HG03558 (cell line): ENCODE results near the gene LRTM2.
"Not testable (repeated sequence)": the region's sequence is repeated elsewhere in the genome, so short reads cannot be mapped to it uniquely, and the experiment has no call there.

ENCODE experiments used
- ATAC-seq: cut with Tn5 transposase; IDR thresholded peaks from one replicate; pipeline ENCODE4 v1.9.1; 2021; ENCODE audit warnings: moderate number of reproducible peaks; ENCODE audit not compliant: unreplicated experiment; ENCODE audit errors: extremely low read depth

Gene LRTM2

GRCh38 chr12:1810201-1810930, 10.0 kb upstream of the LRTM2 start:
- ATAC-seq = no peak

- ATAC-seq = no peak
These were observed 9.5 kb upstream of the LRTM2 start for GRCh38 chr12:1810931-1811280.

GRCh38 chr12:1811281-1811947, 9.0 kb upstream of the LRTM2 start:
- no peak for ATAC-seq

DNA sequence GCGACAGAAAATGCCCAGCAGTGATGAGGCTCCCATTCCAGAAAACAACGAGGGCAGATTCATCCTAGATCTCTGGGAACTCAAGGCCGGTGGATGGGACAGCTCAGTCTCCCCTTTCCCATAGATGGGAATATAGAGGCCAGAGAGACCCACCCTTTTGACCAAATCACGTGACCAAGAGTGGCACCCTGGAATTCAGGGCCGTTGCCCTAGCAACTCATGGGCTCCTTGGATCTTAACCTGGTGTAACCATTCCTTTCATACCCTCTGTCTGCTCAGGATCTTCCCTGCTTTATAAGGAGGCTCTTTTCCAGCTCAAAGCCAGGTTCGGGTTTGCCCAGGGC, 8.4 kb upstream of the LRTM2 start:
- no peak for ATAC-seq

DNA sequence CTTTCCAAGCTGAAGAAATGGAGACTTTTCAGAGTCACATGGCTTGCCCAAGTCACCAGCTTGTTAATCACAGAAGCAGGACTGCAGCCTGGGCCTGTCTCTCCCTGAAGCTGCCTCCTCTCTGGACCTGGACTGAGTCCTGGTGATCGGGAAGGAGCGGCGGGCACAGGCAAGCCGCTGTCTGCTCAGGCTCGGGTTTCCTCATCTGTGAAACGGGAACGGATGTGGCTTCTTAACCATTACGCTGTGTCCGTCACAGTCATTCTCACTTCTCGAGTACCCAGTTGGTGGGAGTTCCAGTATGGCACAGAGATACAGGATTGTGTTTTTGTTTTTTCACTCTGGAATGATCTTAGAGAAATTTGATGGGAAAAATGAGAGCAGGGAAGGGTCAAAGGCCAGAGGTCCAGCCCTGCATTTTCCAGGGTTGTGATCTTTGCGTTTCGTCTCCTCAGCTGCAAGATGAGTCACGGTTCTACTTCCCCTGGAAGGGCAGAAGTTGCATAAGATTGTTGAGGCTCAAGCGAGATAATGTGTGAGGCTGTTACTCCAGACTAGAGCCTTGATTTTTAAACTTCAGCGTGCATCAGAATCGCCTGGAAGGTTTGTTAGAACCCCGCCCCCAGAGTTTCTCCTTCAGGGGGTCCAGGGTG, 7.6 kb upstream of the LRTM2 start:
- no peak for ATAC-seq

GRCh38 chr12:1814266-1814665, 6.1 kb upstream of the LRTM2 start:
- no peak for ATAC-seq

DNA sequence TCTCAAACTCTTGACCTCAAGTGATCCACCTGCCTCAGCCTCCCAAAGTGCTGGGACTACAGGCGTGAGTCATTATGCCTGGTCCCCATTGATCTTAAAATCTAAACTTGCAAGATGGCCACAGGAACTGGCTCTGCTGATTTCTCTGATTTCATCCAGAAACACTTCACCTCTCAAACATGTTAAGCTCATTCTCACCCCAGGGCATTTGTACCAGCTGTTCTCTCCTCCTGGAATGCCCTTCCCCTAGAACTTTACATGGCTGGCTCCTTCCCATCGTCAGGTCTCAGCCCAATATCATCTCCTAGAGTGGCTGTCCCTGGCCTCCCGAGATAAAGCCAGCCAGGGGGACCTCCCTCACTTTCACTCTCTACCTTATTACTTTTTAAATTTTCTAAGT, 5.3 kb upstream of the LRTM2 start:
- ATAC-seq = no peak

DNA sequence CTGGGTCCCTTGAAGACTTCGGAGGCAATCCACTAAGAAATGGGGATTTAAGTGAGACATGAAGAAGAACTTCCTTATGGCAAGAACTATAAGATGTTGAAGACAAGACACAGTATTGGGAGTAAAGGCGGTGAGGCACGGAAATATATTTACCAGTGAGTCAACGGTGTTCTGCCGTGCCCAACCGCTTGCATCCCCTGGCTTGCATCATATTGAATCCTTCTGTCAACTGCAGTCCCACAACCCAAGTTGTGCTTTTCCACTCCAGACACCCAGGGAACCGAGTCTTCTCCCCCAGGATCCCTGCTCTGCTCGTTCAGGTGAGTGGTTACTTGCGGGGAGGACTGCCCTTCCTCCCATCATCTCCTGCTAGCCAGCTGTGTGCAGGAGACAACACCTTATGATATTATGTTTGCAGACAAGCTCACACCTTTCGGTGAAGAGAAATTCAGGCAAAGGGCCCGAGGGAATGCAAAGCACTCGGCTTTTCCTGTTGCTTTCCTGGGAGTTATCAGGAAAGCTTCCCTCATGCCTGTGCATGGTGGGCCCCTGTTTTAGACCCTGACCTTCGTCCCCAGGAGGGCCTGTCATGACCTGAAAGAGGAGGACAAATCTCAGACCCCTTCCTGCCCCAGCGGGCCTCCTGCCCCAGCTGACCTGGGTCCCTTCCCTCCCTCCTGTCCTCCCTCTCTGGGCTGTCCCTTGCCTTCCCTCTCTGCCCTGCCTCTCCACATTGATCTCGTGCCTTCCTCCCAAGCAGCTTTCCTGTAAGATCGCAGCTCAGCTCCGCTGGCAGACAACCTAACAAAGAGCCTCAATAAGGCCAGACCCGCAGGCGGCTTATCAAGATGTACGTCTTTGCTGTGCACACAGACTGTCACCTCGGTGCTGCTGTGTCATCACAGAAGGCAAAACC, 4.3 kb upstream of the LRTM2 start:
- no peak for ATAC-seq

DNA sequence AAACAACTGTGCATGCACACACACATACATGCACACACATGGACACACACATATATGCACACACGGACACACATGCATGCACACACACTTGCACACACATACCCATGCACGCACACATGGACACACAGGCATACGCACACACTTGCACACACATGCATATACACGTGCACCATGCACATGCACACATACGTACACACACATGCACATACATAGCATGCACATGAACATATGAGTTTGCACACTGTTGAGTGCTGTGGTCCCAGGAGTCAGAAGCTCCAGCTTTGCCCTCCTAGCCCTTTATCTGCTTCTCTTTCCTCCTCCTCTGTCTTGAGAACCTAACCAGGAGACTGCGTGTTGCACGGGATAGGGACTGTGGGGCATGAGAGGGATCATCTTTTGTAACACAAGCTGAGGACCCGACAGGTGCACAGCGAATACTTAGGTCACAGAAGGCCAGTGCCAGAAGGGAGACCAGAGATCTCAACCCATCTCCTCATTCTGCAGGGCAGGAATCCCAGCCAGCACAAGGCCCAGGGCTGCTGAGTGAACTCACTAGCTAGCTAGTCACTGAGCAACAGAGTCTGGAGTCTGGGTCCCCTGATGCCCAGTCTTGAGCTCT, 3.5 kb upstream of the LRTM2 start:
- no peak for ATAC-seq

GRCh38 chr12:1817928-1818327, 2.4 kb upstream of the LRTM2 start:
- ATAC-seq = not testable (repeated sequence)

DNA sequence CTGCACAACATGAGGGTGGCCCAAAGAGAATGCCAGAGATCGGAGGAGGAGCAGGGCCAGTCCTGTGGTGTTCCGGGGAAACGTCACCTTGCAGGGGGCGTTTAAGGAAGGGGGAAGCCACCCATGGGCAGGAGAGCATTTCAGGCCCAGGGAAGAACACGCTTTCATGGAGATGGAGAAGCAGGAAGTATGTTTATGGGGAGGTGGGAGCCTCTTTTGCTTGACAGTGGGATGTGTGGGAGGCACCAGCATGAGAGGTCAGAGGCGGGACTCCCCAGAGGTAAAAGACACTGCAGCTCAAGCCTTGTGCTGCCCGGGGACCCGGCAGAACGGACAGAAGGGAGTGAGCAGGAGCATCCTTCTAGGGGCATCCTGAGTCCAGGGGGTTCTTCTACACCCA, 1.3 kb upstream of the LRTM2 start:
- no peak for ATAC-seq

DNA sequence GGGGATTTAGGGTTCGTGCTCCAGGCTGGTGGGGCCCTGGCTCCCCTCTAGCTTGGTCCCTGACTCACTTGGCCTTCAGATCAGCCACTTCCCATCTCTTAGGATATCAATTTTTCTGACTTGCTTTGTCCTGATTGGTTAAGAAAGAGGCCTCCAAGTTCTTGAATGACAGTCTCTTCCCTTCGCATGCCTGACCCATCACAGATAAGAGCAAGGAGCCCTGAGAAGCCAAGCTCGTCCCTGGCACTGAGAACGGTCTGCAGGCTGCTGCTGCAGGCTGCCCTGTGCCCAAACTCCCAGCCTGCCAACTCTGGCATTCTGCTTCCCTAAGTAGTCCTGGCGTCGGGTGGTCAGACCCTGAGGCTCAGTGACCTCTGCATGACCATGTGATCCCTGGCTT, 794 bp upstream of the LRTM2 start:
- no peak for ATAC-seq

- ATAC-seq = no peak
These were observed 529 bp downstream of the LRTM2 start for GRCh38 chr12:1820896-1821291.

GRCh38 chr12:1821805-1822204, 1.4 kb downstream of the LRTM2 start:
- ATAC-seq = no peak

- no peak for ATAC-seq
These were observed 2.3 kb downstream of the LRTM2 start for GRCh38 chr12:1822699-1823098.

DNA sequence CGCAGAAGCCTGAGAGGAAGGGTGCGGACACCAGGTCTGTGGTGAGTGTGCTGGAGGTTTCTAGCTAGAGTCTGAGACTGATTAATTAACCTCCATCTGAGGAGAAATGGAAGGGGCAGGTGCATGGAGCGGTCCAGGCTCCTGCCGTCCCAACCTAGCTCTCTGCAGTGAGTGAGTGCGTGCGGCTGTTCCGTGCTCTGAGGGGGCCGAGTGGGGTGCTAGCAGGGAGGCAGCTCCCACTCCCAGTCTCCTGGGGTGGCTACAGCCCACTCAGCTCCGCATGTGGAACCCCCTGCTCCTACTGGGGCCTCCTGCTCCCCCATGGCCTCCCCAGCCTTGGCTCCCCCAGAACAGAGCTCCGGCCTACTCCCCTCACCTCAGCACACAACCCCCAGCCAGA, 2.9 kb downstream of the LRTM2 start:
- no peak for ATAC-seq

DNA sequence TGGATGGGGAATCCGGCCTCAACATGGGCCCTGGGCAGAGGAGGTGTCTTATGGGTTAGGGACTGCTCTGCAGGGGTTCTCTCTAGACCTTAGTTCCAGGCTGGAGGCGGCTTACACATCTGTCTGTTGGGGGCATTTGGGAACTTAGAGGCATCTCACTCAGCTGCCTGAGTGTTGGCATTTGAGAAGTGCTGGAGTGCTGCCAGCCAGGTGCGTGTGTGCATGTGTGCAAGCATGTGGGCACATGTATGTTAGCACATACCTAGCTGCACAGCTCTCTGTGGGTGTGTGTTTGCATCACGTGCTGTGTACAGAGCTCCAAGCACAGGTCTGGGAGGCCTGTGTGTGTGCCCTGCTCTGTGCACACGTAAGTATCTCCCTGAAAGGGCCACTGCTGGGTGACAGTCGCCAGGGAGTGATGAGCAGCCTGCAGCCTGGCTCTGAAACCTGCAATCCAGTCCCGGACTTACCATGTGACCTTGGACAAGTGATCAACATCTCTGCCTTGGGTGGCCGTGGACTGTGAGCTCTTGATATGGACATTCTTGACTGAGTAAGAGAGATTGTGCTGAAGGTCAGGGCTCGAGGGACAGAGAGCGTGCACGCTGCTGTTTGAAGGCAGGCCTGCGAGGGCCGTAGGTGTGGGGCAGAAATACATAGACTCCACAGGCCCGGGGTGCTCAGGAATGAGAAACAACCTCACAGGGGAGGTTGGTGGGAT, 5.2 kb downstream of the LRTM2 start:
- no peak for ATAC-seq

DNA sequence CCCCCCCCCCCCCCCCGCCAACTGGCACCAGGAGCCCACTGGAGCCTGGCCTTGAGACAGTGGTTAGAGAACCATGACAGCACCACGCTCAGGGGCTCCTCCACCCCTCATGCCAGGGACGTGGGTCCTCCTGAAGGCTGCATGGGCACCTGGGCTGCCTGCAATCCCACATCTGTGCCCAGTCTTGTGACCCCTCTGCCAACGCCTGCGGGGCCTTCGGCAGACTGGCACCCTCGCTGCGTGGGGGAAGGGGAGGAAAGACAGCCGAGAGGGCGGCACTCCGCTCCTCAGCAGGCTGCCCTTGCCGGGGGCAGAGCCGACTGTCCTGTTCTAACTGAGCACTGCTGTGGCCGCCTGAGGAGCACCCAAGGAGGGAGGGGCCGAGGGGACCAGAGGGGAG, 6.0 kb downstream of the LRTM2 start:
- no peak for ATAC-seq

DNA sequence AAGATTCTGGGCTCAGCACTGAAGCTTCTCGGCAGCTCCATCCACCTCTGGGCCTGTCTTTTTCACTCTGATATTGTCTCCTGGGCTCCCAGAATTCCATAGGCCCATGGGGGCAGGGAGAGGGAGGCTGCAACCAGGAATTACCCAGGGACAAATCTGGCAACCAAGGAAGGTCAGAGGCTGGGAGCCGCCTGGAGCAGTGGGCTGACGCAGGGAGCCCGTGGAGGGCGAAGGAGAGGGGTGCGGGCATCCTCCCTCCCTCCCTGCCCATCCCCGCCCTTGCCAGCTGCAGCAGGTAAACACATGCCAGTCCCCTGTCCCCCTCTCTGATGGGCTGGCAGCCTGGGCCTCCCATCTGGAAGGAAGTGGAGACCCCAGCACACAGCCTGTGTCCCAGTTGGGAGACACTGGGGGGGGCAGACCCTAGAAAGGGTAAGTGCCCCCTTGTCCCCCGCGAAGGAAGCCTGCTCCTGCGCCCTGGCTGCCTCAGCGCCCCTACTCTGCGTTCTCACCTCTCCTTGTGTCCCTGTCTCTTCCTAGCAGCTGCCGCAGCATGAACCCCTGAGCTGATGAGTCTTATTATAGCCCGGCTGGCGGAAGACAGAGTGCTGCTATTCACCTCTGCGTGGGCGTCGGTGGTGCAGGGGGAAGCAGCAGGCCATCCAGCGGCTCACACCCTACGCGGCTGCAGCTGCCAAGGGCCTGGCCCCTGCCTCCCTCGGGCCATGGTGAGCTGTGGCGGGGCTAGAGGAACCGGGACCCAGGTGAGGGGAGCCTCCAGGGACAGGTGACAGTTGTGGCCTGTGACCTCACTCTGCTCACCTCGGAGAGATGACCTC, 6.7 kb downstream of the LRTM2 start:
- no peak for ATAC-seq
